ENCODE data around the gene POU3F3. TPM values are rescaled to one million over a fixed set of nuclear protein-coding genes. Genes with fewer than 3 reads are reported as not detected.

Gene POU3F3
- polyA plus RNA-seq, 1 experiment = not detected

- POLR2A ChIA-PET = no interaction called here
Measured at GRCh38 chr2:104856086-104856972, 2.4 kb downstream of the POU3F3 start.

GRCh38 chr2:104856973-104857261, 3.0 kb downstream of the POU3F3 start:
- H3K4me3 ChIP-seq (ENCODE audit: low read depth, low read length) = no peak overlapping the region
- no peak for TF ChIP-seq CTCF (IDR thresholded peaks at IDR 0.05; ENCODE audit: insufficient read depth, low read depth, low read length)
- DNase-seq (ENCODE audit: low read depth) = no peak
- peaks cover 43% of the 10 kb centered on the region for H3K27me3 ChIP-seq (ENCODE audit: control insufficient read depth, insufficient read depth, low read length)
- no peaks in the 10 kb centered on the region for H3K36me3 ChIP-seq (ENCODE audit: control insufficient read depth, insufficient read depth, low read length)
- ChIA-PET CTCF (no interaction called here), POLR2A (no interaction called here)

More at GRCh38 chr2:104856086-104856972, 2.4 kb downstream of the POU3F3 start:
- H3K27me3 ChIP-seq (ENCODE audit: control insufficient read depth, insufficient read depth, low read length) = peaks cover 40% of the 10 kb centered on the region
- H3K36me3 ChIP-seq (ENCODE audit: control insufficient read depth, insufficient read depth, low read length) = no peaks in the 10 kb centered on the region
- CTCF ChIA-PET = no interaction called here
- no peak for TF ChIP-seq CTCF (IDR thresholded peaks at IDR 0.05; ENCODE audit: insufficient read depth, low read depth, low read length)
- no peak overlapping the region for H3K4me3 ChIP-seq (ENCODE audit: low read depth, low read length)
- no peak for DNase-seq (ENCODE audit: low read depth)

- no peak for DNase-seq (ENCODE audit: low read depth)
- TF ChIP-seq CTCF (IDR thresholded peaks at IDR 0.05; ENCODE audit: insufficient read depth, low read depth, low read length) = no peak
- Histone ChIP-seq H3K36me3 (ENCODE audit: control insufficient read depth, insufficient read depth, low read length) (no peaks in the 10 kb centered on the region), H3K27me3 (ENCODE audit: control insufficient read depth, insufficient read depth, low read length) (peaks cover 38% of the 10 kb centered on the region), H3K4me3 (ENCODE audit: low read depth, low read length) (no peak overlapping the region)
- CTCF ChIA-PET = interaction anchor here (1.7 kb wide), 1 partner anchor 8 kb away, joined by 7 read pairs; no protein-coding TSS in a partner anchor
- POLR2A ChIA-PET = no interaction called here
Measured at GRCh38 chr2:104857262-104858005, 3.5 kb downstream of the POU3F3 start.

- no peak for DNase-seq (ENCODE audit: low read depth)
- no peak for TF ChIP-seq CTCF (IDR thresholded peaks at IDR 0.05; ENCODE audit: insufficient read depth, low read depth, low read length)
- Histone ChIP-seq H3K27me3 (ENCODE audit: control insufficient read depth, insufficient read depth, low read length) (peaks cover 38% of the 10 kb centered on the region), H3K36me3 (ENCODE audit: control insufficient read depth, insufficient read depth, low read length) (no peaks in the 10 kb centered on the region), H3K4me3 (ENCODE audit: low read depth, low read length) (no peak overlapping the region)
- ChIA-PET CTCF (interaction anchor here (0.7 to 1.7 kb wide), 4 partner anchors 9 to 12 kb away, joined by 3 to 7 read pairs (median 4); no protein-coding TSS in a partner anchor), POLR2A (no interaction called here)
Measured at GRCh38 chr2:104858006-104858978, 4.4 kb downstream of the POU3F3 start.
